Suppressor macrophage (primary cell): ENCODE results near the gene BMP6.

ENCODE experiments used
- DNase-seq, 4 experiments: peaks; one replicate each; pipeline ENCODE4 v3.0.0-alpha.2; 2020 to 2022

BMP6 gene

DNA sequence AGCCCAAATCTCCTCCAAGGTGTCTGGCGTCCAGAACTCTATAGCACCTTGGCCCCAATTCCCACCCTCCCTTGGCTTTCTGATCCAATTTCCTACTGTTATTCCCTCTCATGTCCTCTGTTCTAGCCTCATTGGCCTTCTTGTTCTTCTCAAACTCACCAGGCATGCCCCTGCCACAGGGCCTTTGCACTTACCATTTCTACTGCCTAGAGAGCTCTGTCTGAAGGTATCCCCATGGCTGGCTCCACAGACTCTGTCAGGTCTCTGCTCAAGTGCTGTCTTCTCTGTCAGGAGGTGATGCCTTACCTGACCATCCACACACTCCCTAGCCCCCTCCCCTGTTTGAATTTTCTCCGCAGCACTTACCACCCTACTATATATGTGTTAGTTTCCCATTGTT is 5.6 kb upstream of the BMP6 start:
- DNase-seq = no peak

DNA sequence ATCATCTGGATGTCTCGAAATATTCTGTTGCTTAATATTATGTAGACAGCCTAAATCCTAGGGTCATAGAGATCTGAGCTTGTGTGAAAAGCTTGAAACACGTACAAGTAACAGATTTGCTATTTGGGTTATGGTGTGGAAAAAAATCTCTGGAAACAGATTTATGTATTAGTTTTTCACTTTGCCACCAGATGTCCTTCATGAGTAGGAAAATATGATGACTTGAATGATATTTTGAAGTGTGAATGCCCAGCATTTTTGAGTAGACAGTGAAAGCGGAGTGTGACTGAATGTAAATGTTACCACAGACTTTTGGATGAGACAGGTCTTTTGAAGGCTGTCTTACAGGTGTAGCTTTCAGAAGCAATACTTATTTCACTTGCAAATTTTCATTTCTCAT is 4.2 kb upstream of the BMP6 start:
- DNase-seq = peak in 3 of 4 experiments; percentile 16 to 63 (median 46)

DNA sequence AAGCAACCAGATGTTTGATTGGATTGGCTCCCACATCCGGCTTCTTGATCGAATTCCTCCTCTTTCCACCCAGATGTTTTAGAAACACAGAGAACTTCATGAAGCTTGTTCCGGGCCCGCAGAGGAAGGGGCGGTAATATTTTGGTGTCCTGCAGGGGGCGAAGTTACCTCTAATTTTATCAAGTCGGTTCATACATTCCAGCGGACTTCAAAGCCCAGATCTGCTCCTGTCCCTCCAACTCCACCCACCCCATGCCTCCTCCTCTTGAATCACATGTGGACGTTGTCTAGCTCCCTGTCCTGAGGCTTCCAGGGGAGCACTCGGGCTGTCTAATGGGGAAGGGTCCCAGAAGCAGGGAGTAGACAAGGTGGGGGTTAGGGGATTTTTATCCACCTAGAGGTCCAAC is 2.9 kb upstream of the BMP6 start:
- DNase-seq = peak; percentile 80 to 89 (median 86)

DNA sequence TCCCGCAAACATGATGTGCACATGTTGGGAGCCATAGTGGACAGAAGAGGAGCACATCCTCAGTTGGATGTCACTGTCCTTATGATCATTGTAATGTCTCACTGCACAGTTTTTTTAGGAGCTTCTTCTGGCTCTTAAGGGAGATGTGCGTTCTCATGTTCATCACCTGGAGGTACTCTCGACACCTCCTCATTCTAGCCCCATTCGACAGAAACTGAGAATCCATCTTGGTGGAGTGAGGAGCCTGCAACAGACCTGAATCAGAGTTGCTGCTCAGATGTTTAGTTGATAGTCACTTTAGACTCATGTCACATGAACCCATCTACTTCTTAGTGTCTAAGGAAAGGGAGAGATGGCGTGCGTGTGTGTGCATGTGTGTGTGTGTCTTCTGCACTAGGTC is 2.3 kb upstream of the BMP6 start:
- DNase-seq = no peak

DNA sequence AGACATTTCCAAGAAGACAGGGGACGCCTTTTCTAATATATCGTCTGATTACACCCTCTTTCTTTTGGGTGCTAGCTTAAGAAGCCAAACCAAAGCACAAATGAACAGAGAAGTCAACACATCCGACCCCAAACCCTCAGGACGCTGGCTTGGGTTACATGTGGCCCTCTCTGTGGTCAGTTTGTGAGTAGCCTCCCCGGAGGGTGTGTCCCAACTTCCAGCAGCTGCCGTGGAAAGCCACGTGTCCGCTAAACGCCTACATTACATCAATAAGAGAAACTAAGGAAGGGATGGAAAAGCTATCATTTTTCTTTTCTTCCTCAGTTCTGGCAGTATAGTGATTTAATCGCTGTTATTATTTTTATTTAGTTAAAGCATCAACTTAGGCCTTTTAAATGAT is 487 bp upstream of the BMP6 start:
- DNase-seq = no peak

DNA sequence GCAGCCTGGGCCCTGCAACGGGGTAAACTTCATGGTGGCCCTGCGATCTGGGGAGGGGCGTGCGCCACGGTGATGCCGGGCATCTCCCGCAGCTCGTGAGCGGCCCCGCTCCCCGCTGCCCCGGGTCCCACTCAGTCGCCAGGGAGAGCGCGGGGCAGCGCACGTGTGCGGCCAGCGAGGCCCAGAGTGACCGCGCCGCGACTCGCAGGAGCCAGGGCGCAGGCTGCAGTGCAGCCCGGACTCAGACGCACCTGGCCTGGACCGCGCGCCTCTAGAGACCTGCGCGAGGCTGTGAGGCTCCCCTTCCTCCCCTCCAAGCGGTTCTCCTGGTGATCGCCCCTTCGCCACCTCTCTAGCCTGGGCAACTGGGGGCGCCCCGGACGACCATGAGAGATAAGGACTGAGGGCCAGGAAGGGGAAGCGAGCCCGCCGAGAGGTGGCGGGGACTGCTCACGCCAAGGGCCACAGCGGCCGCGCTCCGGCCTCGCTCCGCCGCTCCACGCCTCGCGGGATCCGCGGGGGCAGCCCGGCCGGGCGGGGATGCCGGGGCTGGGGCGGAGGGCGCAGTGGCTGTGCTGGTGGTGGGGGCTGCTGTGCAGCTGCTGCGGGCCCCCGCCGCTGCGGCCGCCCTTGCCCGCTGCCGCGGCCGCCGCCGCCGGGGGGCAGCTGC is 652 bp downstream of the BMP6 start:
- DNase-seq = peak in 2 of 4 experiments; percentile 13 to 50

DNA sequence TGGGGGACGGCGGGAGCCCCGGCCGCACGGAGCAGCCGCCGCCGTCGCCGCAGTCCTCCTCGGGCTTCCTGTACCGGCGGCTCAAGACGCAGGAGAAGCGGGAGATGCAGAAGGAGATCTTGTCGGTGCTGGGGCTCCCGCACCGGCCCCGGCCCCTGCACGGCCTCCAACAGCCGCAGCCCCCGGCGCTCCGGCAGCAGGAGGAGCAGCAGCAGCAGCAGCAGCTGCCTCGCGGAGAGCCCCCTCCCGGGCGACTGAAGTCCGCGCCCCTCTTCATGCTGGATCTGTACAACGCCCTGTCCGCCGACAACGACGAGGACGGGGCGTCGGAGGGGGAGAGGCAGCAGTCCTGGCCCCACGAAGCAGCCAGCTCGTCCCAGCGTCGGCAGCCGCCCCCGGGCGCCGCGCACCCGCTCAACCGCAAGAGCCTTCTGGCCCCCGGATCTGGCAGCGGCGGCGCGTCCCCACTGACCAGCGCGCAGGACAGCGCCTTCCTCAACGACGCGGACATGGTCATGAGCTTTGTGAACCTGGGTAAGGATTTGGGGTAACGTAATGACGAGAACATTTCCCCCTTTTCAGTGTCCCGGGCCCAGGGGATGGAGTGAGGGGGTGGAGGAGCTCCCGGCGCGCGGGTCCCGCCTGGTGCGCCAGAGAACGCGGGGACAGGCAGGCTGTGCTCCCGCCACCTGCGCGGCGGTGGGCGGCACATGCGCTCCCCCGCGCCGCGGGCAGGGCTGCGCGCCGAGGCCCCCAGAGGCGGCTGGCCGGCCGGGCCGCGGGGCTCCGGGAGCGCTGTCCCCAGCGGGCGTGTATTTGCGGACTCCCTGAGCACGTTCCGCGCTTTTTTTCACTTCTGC is 1.4 kb downstream of the BMP6 start:
- DNase-seq = peak in 3 of 4 experiments; percentile 16 to 38 (median 19)

DNA sequence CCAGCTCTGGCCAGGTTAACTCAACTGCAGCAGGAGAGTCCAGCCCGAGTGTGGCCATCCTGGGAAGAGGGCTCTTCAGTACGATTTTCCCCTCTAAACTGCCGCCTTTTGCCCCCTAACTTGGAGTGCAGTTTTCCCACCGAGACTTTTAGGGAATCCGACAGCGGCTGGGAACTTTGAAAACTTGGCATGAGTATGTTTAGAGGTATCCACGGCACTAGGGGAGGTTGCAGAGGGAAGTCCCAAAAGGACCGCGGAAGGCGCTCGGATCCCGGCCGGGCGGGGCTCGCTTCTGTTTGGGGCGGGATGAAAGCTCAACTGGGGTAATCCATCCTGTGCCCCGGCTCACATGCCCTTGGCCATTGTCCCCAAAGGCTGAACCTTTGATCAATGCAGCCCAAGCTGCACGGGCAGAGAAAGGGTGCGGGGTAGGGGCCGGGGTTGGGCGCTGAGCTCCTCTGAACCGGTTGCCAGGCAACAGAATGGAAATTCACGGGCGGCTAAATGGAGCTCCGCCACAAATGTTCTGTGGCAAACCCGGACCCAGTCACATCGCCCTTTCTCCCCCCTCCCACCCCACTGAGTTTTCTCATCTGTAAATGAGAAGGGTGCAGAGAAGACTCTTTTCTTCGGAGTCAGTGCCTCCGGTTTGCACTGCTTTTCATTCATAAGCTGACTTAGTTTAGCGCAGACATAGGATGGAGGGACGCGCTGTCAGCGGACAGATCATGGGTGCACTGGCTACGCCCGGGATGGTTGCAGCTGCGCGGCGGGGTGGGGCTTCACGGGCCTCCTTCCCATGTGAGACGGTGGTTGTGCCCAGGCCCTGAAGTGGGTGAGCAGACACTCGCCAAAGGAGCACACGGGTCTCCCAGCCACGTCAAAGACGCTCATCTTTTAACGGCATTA is 2.3 kb downstream of the BMP6 start:
- DNase-seq = peak in 3 of 4 experiments; percentile 18 to 57 (median 35)

DNA sequence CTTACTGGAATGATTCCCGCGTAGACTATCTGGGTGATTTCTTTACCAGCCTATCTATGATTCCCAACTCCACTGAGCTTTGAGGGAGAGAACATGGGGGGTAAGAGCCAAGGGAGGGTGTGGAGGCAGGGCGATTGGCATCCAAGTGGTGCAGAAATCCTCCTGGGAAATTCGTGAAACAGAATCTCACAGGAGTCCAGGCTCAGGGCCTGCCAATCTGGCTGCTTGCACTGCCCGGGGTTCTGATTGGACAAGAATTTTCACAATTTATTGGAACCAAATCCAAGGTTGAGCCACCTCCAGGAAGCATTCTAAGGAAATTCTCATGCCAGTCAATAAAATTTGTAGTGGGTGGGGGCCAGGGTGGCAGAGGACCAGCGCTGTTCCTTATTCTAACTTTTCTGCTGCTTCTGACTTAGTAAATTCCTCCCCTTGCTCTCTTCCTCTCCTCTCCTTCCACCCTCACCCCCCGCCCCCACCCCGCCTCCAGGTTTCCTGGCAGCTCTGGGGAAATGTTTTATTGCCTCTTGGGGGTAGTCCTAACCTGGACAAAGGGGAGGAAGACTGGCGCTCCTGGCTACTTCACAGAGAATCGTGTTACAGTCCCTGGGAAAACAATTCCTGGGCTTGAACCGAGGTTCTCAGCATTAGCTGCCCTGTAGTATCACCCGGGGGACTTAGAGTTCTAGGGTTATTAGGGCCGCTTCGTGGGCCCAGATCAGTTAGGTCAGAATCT is 3.1 kb downstream of the BMP6 start:
- DNase-seq = peak in 3 of 4 experiments; percentile 9 to 24 (median 12)

DNA sequence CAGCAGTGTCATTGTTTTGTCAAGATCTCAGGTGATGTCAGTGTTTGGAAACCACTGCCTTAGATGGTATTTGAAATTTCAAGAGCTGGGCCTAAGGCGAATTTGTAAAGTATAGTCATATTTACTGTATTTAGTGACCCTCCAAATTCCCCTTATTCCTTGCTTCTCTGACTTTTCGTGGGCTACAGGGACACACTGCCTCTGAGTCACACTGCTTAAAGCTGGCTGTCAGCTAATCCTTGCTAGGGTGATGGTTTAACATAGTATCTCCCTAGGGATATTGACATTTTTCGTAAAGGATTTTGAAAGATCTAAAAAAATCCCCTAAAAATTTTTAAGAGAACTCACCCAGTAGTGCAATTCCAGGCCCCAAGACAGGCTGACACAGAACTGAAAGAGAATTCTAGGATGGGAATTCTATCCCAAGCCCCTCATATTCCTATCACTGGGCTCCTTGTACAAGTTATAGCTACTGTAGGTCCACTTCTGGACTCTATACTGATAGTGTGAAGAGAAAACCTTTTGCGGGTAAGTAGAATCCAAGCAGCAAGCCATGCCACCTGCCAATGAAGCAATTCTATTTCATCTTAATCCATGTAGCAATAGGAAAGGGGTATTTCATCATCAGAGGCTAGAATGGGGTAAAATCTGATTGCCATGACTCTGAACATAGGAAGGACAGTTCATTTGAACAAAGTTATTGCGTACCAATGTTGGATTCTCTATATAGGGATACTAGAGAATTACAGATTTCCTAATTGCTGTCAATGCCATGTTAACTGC is 4.3 kb downstream of the BMP6 start:
- DNase-seq = peak; percentile 28 to 70 (median 34)

DNA sequence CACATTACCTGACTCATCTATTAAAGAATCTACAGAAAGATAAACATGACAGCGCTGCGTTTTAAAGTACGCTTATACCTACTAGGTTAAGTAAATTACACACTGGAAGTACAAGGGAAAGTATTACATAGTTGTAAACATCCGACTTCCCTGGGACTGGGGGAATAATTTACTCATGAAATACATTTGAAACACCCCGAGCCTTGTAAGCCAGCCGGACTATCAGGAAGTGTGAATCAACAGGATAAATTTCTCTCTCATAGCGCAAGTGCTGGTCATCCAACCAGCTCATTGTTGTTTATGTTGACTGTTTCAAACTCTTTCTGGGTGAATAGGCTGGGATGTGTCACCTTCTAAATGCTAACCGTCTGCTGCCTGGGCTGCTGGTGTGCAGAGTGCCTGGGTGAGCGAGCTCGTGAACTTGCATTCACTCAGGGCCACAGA is 4.9 kb downstream of the BMP6 start:
- peak; percentile 22 to 58 (median 32) for DNase-seq

DNA sequence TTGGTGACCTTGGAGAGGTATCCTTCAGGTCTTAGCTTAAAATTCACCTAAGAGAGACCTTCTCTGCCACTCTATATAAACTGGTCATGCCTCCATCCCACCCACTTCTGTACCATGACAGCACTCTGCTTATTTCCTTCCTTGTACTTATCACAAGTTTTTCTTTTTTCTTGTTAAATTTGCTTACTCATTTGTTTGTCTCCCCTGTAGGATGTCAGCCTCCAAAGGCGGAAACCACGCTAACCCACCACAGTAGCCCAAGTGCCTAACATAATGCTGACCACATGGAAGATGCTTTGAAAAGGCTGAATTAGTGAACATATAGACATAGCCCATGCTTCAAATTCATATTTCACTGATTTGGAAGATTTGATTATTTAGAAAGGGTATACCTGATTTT is 5.4 kb downstream of the BMP6 start:
- peak; percentile 28 to 57 (median 49) for DNase-seq

DNA sequence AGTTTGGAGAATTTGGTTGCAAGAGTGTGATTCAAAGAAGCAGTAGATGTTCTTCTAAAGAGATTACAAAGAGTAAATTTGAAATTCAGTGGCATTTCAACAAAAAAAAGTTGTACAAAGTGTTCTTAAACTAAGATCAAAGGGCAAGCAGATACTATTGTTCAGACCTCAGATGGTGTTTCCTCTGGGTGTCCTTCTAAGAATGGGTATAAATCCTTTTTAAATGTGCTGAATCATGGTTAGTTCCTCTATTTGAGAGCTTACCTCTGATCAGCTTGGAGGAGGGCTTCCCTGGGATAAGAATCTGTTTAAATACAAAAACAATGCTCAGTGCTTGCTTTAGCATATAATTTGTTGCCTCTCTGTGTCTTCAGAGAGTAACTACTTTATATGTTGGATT is 6.3 kb downstream of the BMP6 start:
- DNase-seq = peak in 2 of 4 experiments; percentile 30 to 34

DNA sequence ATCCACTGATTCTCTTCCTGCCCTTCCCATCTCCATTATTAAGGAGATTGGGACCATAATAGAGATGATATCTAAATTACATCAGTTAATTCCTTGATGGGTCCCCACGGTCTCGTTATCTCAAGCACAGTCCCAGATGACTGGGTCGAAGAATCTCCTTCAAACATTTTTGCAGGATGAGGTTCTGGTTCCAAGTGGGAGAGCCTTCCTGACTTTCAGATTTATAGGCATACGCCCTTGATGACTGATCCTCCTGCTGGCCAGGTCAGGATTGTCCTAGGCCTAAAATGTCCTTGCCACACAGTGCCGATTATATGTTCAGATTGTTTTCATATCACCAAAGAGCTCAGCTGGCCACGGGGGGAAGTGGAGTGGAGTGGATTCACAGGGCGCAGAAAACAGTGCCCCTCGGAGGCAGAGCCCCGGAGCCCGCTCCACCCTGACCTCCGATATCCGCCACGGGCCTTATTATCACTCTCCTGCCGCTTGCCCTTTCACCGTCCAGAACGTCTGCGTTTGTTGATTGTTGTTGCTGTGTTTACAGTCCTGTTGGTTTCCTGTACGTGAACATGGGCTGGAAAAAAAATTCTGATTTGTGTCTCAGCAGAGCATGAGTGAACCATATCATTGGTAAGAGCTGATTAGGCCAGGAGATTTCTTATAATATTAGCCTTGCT is 8.9 kb downstream of the BMP6 start:
- DNase-seq = no peak

DNA sequence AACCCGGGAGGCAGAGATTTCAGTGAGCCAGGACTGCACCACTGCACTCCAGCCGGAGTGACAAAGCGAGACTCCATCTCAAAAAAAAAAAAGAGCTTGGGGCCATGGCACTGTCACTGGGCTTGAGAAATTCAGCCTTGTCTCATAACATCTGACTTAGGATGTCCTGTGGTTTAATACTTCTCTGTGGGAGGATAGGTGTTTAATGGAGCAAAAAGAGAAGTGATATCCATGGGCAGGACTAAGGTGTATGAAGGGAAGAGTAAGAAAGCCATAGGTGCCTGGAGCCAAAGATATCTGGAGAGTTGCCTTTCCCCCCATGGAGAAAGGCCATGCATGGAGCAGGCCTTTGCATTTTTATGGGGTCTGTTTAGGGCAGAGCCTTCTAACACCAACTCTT is 11.2 kb downstream of the BMP6 start:
- no peak for DNase-seq

DNA sequence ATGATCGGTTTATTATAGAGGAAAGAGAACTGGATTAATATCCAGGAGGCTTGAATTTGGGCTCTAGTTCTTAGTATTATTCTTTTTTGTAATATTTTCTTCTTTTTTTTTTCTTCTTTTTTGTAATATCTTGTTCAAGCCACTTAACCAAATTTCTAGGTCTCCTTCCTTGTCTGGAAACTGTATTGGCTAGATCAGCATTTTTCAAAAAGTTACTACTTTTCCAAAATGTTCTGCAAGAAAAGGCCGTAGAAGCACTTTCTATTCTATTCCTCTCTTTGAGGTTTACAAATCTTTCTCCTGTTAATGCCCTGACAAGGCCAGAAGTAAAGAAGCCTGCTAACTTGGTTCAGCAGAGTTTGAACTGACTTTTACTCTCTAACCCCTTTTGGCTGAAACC is 12.0 kb downstream of the BMP6 start:
- no peak for DNase-seq

DNA sequence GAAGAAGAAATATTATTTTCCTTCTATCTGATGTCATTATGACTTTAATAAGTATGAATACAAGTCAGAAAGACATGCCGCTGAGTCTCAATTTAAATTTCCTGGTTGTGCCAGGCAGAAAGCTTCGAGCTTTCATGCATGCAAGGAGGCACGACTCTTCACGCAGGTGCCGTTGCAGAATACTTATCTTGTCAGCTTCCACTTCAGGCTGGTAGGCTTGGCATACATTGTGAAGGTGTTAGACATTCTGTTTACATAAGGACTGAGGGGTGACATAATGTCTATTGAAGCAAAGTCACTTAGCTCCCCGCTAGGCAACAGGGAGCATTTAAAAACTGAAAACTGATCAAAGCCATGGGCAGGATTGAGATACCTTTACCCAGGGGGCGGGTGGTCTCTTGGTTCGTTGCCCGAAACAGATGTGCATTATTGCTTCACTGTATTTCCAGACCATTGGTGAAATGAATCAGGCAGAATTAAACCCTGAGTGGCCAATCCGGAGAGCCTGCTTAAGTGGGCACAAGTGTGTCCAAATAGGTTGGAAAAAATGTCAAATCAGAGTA is 16.4 kb downstream of the BMP6 start:
- DNase-seq = no peak

DNA sequence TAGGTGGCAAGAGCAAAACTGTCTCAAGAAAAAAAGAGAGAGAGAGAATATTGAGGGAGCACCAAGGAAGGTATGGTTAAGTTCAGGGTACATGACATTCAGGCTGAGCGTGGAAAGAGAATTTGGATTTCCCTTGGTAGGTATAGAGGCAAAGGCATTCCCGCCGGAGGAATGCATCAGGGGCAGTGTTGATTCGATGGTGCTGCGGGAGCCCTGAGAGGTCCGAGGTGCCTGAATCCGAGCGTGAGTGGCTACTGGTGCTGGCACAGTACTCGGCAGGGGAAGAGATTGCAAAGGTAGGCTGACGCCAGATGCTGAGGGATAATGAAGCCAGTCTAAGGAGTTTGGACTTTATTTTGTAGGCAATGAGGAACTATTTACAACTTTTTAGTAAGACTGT is 20.0 kb downstream of the BMP6 start:
- DNase-seq = no peak

DNA sequence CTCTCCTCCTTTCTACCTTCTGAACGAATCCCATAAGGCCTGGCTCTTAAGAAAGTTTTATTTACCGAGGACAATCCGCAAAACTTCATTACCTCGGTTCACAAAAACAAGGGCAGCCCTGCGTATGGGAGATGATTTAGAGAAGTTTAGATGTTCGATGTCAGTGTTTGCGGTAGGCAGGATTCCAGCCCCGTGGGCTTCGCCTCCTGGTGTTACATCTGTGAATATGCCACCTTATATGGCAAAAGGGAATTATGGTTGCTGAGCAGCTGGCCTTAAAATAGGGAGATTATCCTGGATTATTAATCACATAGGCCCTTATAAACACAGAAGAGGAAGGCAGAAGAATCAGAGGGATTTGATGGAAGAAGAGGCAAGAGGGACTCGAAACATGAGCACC is 21.1 kb downstream of the BMP6 start:
- DNase-seq = no peak

DNA sequence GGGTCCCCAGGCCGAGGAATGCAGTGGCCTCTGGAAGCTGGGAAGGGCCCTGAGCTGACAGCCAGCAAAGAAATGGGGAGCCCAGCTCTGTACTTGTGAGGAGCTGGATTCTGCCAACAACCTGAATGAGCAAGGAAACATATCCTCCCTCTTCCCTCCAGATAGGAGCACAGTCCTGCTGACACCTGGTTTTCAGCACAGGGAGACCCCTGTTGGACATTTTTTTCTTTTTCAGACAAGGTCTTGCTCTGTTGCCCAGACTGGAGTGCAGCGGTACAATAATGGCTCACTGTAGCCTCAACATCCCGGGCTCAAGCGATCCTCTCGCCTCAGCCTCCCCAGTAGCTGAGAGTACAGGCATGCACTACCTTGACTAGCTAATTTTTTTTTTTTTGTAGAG is 21.5 kb downstream of the BMP6 start:
- DNase-seq = no peak
